ELF-1 (cell line): ENCODE data around the gene CAMKK1.
"Not testable (repeated sequence)": the region's sequence is repeated elsewhere in the genome, so short reads cannot be mapped to it uniquely, and the experiment has no call there.

ENCODE experiments used
- DNase-seq: peaks from one replicate; pipeline ENCODE4 v3.0.0-alpha.2; 2016; ENCODE audit warnings: low read depth, low spot score

CAMKK1 gene

DNA sequence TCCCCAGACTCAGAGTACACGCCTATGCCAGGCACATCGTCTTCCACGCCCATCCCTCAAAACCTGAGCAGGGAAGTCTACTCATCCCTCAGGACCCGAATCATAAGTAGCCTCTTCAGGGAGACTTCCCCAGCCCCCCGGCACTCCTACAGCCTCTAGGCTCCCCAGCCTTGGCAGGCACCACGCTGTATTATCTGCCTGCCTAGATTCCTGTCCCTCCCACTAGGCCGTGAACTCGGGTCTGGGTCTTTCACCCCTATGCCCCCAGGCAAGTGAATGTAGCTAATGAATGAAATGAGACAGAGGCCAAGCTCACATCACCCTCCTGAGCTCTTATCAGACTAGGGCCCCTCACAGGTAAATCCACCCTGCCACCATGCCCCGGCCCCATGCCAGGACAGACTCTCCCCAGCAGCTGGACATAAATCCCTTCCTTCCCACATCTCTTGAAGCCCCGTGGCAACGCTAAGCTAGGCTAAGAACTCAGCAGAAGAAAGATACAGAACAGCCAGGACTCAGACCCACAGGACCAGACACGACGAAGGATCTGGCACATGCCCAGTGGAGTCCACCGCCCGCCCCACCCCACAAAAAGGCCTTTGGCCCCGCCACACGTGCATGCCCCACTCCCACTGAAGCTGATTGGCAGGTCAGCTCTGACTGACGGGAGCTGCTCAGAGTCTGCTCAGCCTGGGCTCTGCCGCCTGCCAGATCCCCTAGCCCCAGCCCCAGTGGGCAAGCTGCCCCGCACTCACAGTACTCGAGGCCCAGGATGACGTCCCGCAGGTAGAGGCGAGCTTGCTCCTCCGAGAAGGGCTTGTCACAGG is 13.0 kb downstream of the CAMKK1 start:
- DNase-seq: peak; percentile 17

DNA sequence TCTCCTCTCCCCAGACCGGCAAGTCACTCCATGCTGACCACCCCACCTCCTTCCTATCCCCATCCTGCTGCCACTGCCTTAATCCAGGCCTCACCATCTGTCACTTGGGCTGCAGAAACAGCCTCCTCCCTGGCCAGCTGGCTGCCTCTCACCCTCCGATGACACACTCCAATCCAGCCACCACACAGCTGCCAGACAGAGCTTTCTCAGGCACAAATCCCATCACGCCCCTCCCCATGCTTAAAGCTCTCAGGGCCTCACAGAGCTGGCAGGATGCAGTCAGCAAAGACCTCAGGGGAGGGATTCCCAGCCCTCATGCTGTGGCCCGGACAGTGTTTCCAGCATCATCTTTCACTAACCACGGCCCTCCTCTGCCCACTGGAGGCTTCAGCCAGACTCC is 13.7 kb downstream of the CAMKK1 start:
- DNase-seq: peak; percentile 58

DNA sequence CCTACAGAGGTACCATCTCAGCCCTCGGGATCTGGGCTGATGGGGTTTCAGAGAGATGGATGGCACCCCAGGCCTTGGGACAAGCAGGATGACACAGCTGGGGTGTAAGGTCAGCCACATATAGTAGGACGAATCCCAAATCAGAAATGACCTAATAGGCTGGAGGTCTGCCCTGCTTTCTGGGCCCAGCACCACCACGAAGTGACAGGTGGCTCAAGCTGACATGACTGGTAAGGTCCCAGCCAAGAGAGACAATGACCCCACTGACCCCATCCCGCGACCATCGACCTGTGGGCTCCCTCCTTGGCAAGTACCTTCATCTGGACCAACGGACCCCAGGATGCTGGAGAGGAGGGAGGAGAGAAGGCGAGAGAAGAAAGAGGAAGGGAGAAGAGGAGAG is 15.6 kb downstream of the CAMKK1 start:
- no peak for DNase-seq

DNA sequence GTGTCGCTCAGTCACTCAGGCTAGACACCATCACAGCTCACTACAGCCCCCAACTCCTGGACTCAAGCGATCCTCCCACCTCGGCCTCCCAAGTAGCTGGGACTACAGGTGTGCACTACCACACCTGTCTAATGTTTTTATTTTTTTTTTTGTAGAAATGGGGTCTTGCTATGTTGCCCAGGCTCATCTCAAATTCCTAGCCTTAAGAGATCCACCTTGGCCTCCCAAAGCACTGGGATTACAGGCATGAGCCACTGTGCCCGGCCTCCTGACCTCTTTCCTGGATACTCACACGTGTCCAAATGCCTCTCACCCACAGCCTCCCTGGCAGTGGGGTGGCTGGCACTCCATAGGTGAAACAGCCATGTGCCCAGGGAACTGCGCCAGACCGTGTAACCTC is 17.5 kb downstream of the CAMKK1 start:
- DNase-seq: no peak

DNA sequence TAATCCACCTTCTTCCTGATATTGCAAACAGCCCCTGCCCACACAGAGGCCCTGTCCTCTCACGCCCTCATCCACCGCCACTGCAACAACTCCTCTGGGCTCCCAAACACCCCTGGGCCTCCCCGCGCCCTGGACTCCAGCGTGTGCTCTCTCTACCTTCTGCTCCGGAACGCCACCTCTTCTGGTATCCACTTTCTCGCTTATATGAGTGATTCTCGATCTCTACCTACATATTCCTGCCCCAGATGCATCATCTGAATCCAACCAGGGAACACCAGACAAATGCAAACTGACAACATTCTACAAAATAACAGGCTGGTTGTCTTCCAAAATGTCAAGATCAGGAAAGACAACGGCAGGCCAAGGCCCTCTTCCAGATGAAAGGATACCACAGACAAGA is 19.0 kb downstream of the CAMKK1 start:
- no peak for DNase-seq

DNA sequence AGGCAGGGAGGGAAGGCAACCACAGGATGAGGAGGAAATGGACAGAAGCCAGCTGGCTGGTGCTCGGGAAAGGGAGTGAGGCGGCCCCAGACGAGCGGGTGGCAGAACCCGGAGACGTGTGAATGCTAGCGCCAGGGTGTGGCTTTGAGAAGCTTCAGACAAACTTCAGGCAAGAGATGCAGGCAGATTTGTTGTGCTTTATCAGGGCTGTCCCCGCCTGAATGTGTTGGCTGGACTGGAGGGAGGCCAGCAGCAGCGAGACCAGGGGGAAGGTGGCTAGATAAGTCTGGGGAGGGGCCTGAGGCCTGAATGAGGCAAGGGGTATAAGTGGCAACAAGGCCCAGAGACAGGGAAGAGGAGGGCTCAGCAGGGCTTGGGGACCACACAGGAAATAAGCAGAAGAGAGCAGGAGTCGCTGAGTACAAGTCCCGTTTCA is 22.0 kb downstream of the CAMKK1 start:
- no peak for DNase-seq

DNA sequence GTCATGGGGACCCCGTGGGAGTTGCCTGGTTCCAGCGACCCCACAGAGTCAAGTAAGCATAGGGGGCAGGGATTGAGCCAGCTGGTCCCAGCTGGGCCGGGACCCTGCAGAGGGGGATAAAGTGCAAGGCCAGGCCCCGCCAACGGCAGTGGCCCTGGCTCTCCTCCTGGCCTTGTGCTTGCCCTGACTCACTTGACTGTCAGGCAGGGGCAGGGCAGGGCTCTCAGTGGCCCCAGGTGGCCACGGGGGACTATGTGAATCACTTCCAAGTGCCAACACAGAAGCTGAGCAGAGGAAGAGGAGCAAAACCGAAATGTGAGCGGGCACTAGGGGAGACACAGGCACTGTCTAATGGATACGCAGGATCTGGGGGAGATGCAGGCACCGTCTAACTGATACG is 25.2 kb downstream of the CAMKK1 start:
- no peak for DNase-seq

DNA sequence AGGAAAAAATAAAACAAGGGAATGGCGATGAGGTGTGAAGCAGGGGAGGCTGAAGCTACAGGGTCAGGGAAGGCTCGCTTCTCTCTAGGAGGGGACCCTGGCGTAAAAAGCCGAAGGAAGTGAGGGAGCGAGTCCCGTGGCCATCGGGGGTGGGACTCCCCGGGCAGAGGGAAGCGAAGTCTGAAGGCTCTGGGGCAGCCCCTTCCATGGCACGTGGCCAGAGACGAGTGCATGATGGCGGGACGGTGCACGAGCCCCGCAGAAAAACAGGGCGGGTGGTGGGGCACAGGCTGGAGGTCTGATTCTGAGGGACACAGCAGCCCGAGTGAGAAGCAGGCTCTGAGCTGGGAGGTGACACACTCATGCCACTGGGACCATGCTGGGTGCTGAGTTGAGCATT is 25.7 kb downstream of the CAMKK1 start:
- DNase-seq: no peak

DNA sequence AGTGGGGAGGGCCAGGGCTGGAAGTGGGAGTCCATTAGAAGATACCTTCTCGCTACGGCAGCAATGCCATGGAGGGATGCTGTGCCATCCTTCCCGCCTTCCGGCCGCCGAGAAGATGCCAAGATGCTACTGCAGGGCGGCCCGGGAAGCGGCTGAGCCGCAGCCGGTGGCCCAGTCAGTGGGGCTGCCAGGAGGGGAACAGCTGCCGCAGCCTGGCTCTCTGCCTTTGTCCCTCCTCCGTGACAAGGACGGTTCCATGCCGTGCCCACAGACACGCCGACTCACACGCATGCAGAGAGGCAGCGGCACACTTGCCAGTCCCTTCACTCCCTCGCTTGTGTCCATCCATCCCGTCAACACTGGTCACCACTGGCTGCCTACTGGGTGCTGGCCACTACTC is 26.6 kb downstream of the CAMKK1 start:
- DNase-seq: no peak

DNA sequence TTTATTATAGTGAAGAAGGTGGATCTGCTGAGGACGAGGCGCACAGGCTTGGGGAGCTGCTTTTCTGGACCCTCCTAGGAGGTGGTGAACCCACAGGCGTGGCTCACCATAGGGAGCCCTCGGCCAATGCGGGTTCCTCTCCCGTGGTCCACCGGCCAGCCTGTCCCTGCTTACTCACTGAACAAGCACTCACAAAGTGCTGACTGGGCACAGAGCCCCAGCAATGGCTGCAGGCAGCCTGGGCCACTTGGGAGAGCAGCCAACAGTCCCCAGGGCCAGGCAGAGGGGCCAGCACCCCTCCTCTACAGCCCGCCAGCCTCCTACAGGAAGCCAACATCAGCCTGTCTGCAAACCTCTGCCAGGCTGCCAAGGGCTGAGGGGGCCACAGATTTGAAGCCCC is 27.7 kb downstream of the CAMKK1 start:
- DNase-seq: no peak

DNA sequence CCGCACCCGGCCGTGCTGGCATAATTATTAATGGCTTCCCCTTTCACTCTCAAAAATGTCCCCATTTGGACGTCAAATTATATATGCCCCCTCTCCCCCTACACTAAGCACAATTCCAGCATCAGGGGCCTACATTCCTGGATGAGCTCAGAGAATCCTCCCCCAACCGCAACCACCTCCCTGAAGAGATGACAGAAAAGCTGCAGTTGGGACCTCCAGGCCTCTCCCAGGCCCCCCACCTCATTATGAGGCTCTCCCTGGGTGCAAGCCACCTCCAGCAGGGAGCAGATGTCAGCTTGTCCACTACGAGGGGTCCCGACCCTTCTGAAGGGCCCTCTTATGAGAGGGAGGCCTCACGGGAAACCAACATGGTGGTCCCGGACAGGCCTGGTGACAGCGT is 28.3 kb downstream of the CAMKK1 start:
- no peak for DNase-seq

DNA sequence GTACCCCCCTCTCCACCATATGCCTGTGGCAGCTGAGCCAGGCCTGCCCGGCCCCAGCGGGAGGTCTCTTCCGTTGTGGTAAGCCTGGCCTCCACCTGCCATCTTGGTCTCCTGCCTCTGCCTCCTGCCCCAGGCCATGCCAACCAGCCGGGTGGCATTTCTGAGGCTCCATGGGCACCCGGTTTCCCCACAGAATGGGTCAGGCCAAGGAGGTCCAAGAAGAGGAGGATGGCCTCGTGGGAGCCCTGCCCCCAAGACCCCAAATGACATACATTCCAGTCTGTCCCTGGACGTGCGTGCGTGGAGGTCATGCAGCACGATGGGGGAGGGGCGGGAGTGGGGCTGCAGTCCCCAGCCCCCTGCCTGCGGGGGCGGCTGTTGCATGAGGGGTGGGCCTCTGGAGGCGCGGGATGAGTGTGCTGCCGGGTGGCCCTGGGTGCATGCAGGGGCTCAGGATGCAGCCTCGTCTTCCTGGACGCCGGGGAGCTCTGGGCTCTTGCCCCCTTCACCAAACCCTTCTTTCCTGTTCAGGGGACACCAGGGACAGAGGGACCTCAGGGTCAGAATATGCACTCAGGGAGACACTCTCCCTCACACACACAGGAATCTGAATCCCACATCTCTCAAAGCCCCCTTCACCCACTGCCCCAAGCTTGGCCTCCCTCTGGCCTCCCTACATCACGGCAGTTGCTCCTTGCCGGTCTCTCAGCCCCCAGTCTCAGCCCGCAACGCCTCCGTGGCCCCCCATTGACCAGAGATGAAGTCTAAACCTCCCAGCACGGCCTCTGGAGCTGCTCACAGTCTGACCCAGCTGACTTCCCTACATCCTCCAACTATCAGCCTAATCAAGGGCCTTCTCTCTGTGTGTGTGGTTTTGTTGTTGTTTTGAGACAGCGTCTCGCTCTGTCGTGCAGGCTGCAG is 30.8 kb downstream of the CAMKK1 start:
- no peak for DNase-seq

DNA sequence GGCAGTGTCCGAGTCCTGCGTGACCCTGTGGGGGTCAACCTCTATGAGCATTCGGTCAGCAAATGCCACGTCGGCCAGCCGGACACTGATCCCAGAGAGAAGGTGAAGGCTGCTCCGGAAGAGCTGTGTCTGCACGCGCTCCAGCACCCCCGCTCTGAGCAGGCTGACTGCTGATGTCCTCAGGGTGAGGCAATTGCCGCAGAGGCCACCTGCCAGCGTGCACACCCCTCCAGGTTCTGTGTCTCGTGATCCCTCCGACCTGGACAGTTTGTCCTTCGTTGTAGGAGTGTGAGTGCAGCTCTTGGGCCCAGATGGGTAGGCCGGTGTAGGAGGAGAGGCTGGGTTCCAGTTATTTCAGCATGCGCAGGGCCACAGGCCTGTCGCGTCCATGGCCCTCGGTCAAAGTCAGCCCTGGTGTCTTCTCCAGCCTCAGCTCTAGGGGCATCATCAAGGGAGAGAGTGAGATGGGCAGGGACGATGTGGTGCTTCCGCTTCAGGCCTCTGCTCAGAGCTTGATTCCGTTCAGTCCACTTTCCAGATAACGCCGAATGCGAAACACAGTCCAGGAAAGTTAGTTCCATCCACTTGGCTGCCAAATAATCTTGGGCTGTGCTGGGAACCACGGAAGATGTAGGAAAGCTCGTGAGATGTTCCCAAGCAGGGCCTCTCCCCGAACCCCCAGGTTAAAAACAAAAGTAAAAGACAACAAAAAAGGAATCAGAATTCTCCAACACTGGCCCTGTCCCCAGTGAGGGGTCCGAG is 31.7 kb downstream of the CAMKK1 start:
- DNase-seq: no peak

DNA sequence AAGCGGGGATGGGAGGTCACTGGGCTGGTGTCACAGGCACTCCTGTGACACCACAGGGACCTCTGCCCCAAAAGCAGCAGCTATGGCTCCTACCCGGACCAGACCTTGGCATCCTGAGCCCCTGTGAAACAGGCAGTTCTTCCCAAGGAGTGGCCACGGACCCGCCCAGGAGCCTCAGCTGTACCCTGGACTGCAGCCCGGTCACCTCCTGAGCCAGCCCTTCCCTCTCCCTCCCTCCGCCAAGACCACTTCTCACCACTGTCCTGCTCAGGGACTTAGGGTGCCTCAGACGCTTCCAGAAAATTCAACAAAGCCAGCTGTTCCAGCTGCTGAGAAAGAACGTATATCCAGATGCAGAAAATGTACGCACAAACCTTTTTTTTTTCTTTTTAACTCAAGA is 32.9 kb downstream of the CAMKK1 start:
- DNase-seq: no peak

DNA sequence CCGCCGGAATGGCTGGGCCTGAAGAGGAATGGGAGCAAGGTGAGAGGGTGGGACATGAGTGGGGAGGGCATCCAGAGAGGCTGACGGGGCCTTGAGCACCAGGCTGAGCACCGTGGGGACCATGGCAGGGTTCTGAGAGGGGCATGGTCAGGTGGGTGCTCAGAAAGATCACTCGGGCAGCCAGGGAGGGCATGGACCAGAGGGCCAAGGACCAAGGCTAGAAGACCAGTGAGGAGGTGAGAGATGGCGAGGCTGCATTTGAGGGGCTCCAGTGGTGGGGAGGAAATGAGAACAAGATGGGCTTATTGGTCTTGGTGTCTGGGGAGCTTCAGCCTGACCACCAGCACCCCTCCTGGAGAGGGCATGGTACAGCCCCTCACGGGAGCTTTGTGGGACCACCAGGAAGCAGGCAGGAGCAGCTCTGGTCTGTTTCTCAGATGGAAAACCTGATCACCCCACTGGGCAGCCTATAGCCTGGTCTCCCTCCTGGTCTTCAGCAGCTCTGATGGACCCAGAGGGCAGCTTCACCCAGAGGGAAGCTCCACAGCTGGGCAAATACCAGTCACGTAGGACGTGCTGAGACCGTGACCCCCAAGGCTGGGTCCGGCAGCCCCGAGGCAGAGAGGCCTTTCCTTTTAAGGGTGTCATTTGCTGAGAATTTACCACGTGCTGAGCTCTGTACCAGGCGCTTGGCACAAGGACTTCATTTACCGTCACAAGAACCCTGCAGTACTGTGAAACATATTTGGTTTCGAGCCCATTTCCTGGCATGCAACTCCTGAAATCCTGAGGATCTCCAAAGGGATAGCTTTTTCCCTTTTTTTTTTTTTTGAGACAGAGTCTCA is 35.4 kb downstream of the CAMKK1 start:
- no peak for DNase-seq

DNA sequence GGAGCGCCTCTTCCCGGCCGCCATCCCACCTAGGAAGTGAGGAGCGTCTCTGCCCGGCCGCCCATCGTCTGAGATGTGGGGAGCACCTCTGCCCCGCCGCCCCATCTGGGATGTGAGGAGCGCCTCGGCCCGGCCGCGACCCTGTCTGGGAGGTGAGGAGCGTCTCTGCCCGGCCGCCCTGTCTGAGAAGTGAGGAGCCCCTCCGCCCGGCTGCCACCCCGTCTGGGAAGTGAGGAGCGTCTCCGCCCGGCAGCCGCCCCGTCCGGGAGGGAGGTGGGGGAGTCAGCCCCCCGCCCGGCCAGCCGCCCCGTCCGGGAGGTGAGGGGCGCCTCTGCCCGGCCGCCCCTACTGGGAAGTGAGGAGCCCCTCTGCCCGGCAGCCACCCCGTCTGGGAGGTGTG is 38.6 kb downstream of the CAMKK1 start:
- not testable (repeated sequence) for DNase-seq

DNA sequence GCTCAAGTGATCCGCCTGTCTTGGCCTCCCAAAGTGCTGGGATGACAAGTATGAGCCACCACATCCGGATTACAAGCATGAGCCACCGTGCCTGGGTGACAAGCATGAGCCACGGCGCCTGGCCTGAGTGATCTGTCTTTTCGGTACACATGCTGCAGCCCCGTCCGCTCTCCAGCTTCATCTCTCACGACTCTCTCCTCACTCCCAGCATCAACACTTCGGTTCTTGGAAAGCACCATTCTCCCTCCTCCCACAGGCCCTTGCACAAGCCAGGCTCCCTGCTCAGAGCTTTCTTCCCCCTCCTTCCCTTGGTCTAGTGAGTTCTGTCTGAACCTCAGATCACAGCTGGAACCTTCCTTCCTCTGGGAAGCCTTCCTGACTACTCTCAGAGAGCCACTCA is 40.3 kb downstream of the CAMKK1 start:
- DNase-seq: no peak

DNA sequence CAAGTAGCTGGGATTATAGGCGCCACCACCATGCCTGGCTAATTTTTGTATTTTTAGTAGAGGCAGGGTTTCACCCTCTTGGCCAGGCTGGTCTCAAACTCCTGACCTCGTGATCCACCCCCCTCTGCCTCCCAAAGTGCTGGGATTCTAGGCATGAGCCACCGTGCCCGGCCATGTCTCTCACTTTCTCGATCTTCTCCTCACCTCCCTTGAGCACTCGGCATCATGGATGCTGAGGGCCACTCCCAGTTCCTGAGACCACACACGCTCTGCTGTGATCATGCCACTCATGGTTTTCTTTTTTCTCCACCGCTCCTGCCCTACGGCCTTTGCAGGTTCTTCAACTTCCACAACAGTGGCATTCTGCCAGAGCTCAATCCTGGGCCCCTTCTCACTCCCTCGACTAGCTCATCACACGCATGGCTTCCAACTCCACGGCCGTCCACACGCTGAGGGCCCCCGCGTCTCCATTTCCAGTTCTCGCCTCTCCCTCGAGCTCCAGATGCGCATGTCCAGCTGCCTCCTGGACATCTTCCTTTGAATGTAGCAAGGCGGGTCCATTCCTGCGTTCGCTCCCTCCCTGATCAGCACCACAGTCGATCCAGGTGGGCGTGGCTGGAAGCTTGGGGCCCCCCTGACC is 41.3 kb downstream of the CAMKK1 start:
- DNase-seq: no peak

DNA sequence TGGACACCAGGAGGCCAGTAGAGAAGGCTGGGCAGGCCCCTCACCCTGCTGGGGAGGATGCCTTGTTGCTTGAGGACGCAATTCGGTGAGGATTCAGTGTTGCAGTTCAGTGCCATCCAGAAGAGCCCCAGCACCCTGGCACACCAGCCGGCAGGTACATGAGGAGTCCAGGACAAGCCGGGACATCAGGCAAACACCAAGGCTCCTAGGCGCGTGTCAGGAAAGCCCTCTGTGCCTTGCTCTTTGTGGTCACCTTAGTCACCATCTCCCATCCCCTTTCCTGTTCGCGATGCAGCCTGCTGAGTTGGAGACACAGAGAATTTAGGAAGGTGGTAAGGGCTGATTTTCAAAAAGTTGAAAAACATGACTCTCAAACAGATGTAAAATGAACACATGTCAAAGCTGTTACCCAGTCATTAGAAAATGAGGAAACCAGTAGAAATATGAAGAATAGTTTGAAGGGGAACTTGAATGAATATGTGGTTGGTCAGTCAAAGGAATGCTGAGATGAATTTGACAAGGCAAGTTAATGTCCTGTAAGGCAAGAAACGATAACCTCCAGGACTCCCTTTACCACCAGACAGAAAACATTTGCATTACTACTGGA is 44.5 kb downstream of the CAMKK1 start:
- no peak for DNase-seq

DNA sequence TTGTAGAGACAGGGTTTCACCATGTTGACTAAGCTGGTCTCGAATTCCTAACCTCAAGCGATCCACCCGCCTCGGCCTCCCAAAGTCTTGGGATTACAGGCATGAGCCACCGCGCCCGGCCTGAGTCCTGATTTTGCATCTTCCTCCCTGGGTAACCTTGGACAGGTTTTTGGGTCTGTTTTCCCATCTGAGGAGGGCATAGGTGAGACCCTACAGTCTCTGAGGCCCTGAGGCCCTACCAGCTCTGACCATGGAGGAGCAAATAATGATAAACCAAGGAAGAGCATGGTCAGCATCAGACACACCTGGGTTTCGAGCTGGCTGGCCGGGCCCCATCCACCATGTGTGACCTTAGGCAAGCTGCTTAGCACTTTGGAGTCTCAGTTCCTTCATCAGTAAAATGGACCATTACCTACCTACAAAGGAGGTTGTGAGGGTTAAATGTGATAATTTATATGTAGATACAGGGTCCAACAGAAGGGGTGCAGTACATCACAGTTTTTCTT is 45.6 kb downstream of the CAMKK1 start:
- DNase-seq: no peak
